Endothelial cell of umbilical vein (primary cell): Measurements from ENCODE around the gene FOLR1. TPM values are rescaled to one million over a fixed set of nuclear protein-coding genes. Genes with fewer than 3 reads are reported as not detected.
"Not testable (repeated sequence)": the region's sequence is repeated elsewhere in the genome, so short reads cannot be mapped to it uniquely, and the experiment has no call there.

Experiments
- BruUV-seq: library from RNA; stranded (reverse); fragments of 400-500 nt; replicated peaks from 2 replicates; lab custom pipeline; 2021; lab: Mats Ljungman, UMichigan
- CTCF ChIA-PET: fragments of 300-600, 350-600 bp; sonication (Branson Sonifier 250); formaldehyde crosslinking; loops from one replicate; lab custom pipeline; 2021; ENCODE audit warnings: antibody characterized with exemption, inconsistent platforms; lab: Charles Lee
- POLR2A ChIA-PET: fragments of 300-600, 350-600 bp; sonication (Branson Sonifier 250); formaldehyde crosslinking; loops from one replicate; lab custom pipeline; 2021; ENCODE audit warnings: antibody characterized with exemption, inconsistent platforms; lab: Charles Lee
- DNase-seq: peaks from one replicate; pipeline ENCODE4 v3.0.0-alpha.2; 2011; ENCODE audit warnings: low read depth, low spot score
- FAIRE-seq: peaks from 2 replicates; lab custom pipeline; 2011; peaks lifted over from hg19 to GRCh38; lab: Jason Lieb, UNC
- H2AFZ ChIP-seq: 2 replicates; pipeline ENCODE4 v1.6.0; 2012; ENCODE audit warnings: low read depth, low read length, control low read depth, inconsistent platforms
- H3K27ac ChIP-seq: 2 replicates; pipeline ENCODE4 v1.5.1; 2011; ENCODE audit warnings: low read depth, mild to moderate bottlenecking, control low read depth, low read length, moderate library complexity; ENCODE audit not compliant: insufficient read depth
- H3K27me3 ChIP-seq, 2 experiments: 2 replicates each; pipeline versions ENCODE4 v1.6.0 to v1.6.1; 2011; ENCODE audit warnings: low read length in 2 of 2, mixed read lengths in 1 of 2; ENCODE audit not compliant: control insufficient read depth in 2 of 2, insufficient read depth in 2 of 2
- H3K36me3 ChIP-seq, 2 experiments: 2 replicates in 1 of 2; 3 replicates in 1 of 2; pipeline ENCODE4 v1.5.1; 2011; ENCODE audit warnings: low read length in 2 of 2, mild to moderate bottlenecking in 1 of 2, moderate library complexity in 1 of 2; ENCODE audit not compliant: control insufficient read depth in 2 of 2, insufficient read depth in 2 of 2; ENCODE audit errors: extremely low read depth in 1 of 2
- H3K4me1 ChIP-seq: 3 replicates; pipeline ENCODE4 v1.5.1; 2011; ENCODE audit warnings: mild to moderate bottlenecking, low read length; ENCODE audit not compliant: control insufficient read depth, insufficient read depth; ENCODE audit errors: extremely low read depth
- H3K4me2 ChIP-seq: 2 replicates; pipeline ENCODE4 v1.6.1; 2011; ENCODE audit warnings: low read length, control low read depth, mixed read lengths; ENCODE audit not compliant: insufficient read depth
- H3K4me3 ChIP-seq, 3 experiments: fragments of 200-600 bp in 1 of 3; sonication (generic), shearing (Covaris generic) in 1 of 3; replicated peaks in 1 of 3; 2 replicates each; pipeline ENCODE4 v1.5.1; 2011 to 2016; ENCODE audit warnings: control low read depth in 3 of 3, low read length in 3 of 3, mild to moderate bottlenecking in 2 of 3, inconsistent platforms in 1 of 3, low read depth in 1 of 3, moderate library complexity in 1 of 3; ENCODE audit not compliant: insufficient read depth in 1 of 3
- H3K79me2 ChIP-seq: 2 replicates; pipeline ENCODE4 v1.6.0; 2012; ENCODE audit warnings: low read length, inconsistent platforms; ENCODE audit not compliant: control insufficient read depth, insufficient read depth
- H3K9ac ChIP-seq: replicated peaks from 2 replicates; pipeline ENCODE3; 2011; ENCODE audit warnings: low read length, control low read depth; ENCODE audit not compliant: insufficient read depth; ENCODE audit errors: extremely low read depth
- H3K9me1 ChIP-seq: replicated peaks from 3 replicates; pipeline ENCODE4 v1.6.0; 2011; ENCODE audit warnings: mild to moderate bottlenecking, low read length; ENCODE audit not compliant: control insufficient read depth, insufficient read depth; ENCODE audit errors: extremely low read depth
- H3K9me3 ChIP-seq: replicated peaks from 2 replicates; pipeline ENCODE4 v1.5.1; 2012; ENCODE audit warnings: low read length, inconsistent platforms; ENCODE audit not compliant: control insufficient read depth, insufficient read depth
- H4K20me1 ChIP-seq: replicated peaks from 2 replicates; pipeline ENCODE3; 2011; ENCODE audit warnings: mild to moderate bottlenecking, low read length; ENCODE audit not compliant: control insufficient read depth, insufficient read depth; ENCODE audit errors: extremely low read depth
- MYC ChIP-seq: IDR thresholded peaks from one replicate; pipeline ENCODE4 v1.6.1; 2011; ENCODE audit warnings: mild to moderate bottlenecking, low read depth, low read length
- POLR2AphosphoS5 ChIP-seq: IDR thresholded peaks from 2 replicates; pipeline ENCODE4 v1.6.1; 2012; ENCODE audit warnings: low read depth, mild to moderate bottlenecking, control low read depth, low read length, moderate library complexity; ENCODE audit not compliant: insufficient read depth
- dilution Hi-C: fragments of 300-500 bp; cut with MboI; formaldehyde crosslinking; loops from one replicate; pipeline ENCODE4 v1.15.0; 2019; ENCODE audit warnings: low sequenced_read_pairs; ENCODE audit not compliant: extremely low pct_ligation_motif_present
- intact Hi-C: fragments of 100-400 bp; cut with micrococcal nuclease; formaldehyde crosslinking; loops from one replicate; pipeline ENCODE4 v1.10.0; 2022
- polyA plus RNA-seq, 4 experiments: library from polyadenylated mRNA; depleted of rRNA in 3 of 4; stranded (reverse) in 3 of 4; unstranded in 1 of 4; fragments of >200 nt; gene quantifications; 2 replicates each; pipeline versions ENCODE4 v1.2.1 to v1.2.3, GENCODE V29; 2011 to 2012; ENCODE audit warnings: missing spikeins in 1 of 4
- total RNA-seq: library from RNA; stranded (reverse); gene quantifications from 2 replicates; pipeline ENCODE4 v1.2.3, GENCODE V29; 2021

The FOLR1 gene
- total and polyA plus RNA-seq, 2 donors (not counting 3 experiments of a cell fraction or from before 2014, with no cell fraction given): not detected

- H3K4me1 ChIP-seq, intact Hi-C loops, H3K9me1 ChIP-seq, H3K27ac ChIP-seq, H3K36me3 ChIP-seq, H3K9ac ChIP-seq, H3K4me2 ChIP-seq, DNase-seq, H4K20me1 ChIP-seq, H3K4me3 ChIP-seq, dilution Hi-C loops, POLR2A ChIA-PET, BruUV-seq, FAIRE-seq, H3K27me3 ChIP-seq, H2AFZ ChIP-seq, H3K9me3 ChIP-seq, H3K79me2 ChIP-seq: not testable (repeated sequence)
- CTCF ChIA-PET: interaction anchor here (0.8 to 1.2 kb wide), 2 partner anchors 13 to 26 kb away, joined by 3 read pairs; no protein-coding TSS in a partner anchor
These were observed 22.2 kb upstream of the FOLR1 start for GRCh38 chr11:72169754-72170153.

- DNase-seq, H3K27me3 ChIP-seq, CTCF ChIA-PET, H3K4me2 ChIP-seq, dilution Hi-C loops, H3K79me2 ChIP-seq, H2AFZ ChIP-seq, BruUV-seq, H3K4me3 ChIP-seq, H3K4me1 ChIP-seq, H3K36me3 ChIP-seq, H3K9me1 ChIP-seq, H4K20me1 ChIP-seq, POLR2A ChIA-PET, FAIRE-seq, intact Hi-C loops, H3K9ac ChIP-seq, H3K9me3 ChIP-seq, H3K27ac ChIP-seq: not testable (repeated sequence)
These were observed 19.9 kb upstream of the FOLR1 start for GRCh38 chr11:72172043-72172442.

- Histone ChIP-seq H3K9me3 (no peaks in the 10 kb centered on the region), H3K27ac (no peak overlapping the region), H3K36me3 (no peaks in the 10 kb centered on the region), H3K9ac (no peak overlapping the region), H3K27me3 (no peaks in the 10 kb centered on the region), H3K4me1 (no peaks in the 10 kb centered on the region), H3K9me1 (no peaks in the 10 kb centered on the region), H2AFZ (no peak overlapping the region), H3K4me3 (no peak overlapping the region), H3K4me2 (no peak overlapping the region), H3K79me2 (no peaks in the 10 kb centered on the region), H4K20me1 (no peaks in the 10 kb centered on the region)
- CTCF ChIA-PET: interaction anchor here (0.6 to 1.4 kb wide), 2 partner anchors 11 to 29 kb away, joined by 3 read pairs; no protein-coding TSS in a partner anchor
- intact Hi-C loops (no loop called here), dilution Hi-C loops (no loop called here)
- no peak for FAIRE-seq
- TF ChIP-seq POLR2AphosphoS5 (no peak), MYC (no peak)
- no peak for DNase-seq
- BruUV-seq: no TSS peak
- POLR2A ChIA-PET: no interaction called here
These were observed 18.6 kb upstream of the FOLR1 start for GRCh38 chr11:72173291-72173690.
